GM10248 (cell line): ENCODE data around the gene RAP2A.

Experiments
- CTCF ChIA-PET: fragments of 300-600 bp; sonication (Branson Sonifier 250); formaldehyde crosslinking; extraction: SDS; loops from one replicate; lab custom pipeline; 2021; ENCODE audit warnings: antibody characterized with exemption; lab: Yijun Ruan, JAX
- POLR2A ChIA-PET: fragments of 350-650 bp; sonication (Branson Sonifier 250); formaldehyde crosslinking; extraction: SDS; loops from one replicate; lab custom pipeline; 2020; ENCODE audit warnings: antibody characterized with exemption; lab: Yijun Ruan, JAX
- DNase-seq: peaks from one replicate; pipeline ENCODE4 v3.0.0; 2012; ENCODE audit errors: extremely low spot score
- CTCF ChIP-seq: IDR thresholded peaks from 2 replicates; pipeline ENCODE4 v1.5.1; 2012; ENCODE audit warnings: mild to moderate bottlenecking, low read depth; ENCODE audit errors: extremely low read depth, missing control alignments, control extremely low read depth

Gene RAP2A

DNA sequence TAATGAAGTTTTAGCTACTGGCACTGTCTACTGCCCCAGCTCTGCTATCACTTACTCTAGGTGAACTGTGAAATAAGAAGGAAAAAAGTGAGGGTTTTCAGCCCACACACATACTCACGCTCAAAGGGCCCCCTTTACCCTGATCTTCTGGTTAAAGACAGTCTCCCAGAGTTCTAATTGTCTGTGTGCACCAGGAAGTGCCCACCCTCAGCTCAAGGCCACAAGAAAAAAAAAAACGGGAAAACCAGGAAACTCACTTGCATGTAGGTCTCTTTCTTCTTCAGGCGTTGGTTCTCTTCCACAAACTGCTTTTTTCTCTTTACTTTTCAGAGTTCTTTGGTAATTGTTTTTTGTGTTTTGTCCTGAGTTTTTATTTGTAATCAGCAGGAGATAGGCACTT, 22.1 kb downstream of the RAP2A start:
- no peak for TF ChIP-seq CTCF
- DNase-seq, result no peak
- CTCF ChIA-PET, result interaction anchor here (0.7 to 2.3 kb wide), 6 partner anchors 8 to 344 kb away, joined by 3 to 9 read pairs (median 4); no protein-coding TSS in a partner anchor
- POLR2A ChIA-PET, result interaction anchor here (0.6 kb wide), 1 partner anchor 1779 kb away, joined by 5 read pairs; the partner anchor contains the start of gene DNAJC3

DNA sequence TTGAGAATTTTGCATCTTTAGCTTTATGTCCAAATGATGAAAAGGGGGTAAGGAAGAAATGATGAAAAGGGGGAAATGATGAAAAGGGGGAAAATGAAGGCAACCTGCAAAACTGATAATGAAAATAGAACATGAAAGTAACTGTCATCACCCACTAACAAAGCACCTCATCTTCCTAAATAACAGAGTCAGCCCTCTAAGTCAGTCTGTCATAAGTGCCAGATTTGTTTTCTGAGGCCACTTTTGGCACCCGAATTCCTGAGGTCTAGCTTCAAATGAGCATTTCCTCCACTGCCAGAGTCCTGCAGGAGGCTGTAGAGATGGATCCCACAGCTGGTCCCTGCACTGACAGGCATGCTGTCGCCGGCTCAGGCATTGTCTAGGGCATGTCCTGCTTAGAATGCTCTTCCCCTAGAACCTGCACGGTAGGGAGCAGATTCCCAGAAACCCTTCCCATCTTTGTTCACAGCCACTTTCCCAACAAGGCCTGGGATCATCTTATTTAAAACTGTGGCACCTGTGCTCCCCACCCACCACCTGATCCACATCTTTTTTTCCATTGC, 25.3 kb downstream of the RAP2A start:
- no peak for TF ChIP-seq CTCF
- POLR2A ChIA-PET, result interaction anchor here (1.5 kb wide), 1 partner anchor 10 kb away, joined by 4 read pairs; no protein-coding TSS in a partner anchor
- CTCF ChIA-PET, result interaction anchor here (1.0 to 2.9 kb wide), 10 partner anchors 9 to 33 kb away, joined by 3 to 15 read pairs (median 5); no protein-coding TSS in a partner anchor
- no peak for DNase-seq

DNA sequence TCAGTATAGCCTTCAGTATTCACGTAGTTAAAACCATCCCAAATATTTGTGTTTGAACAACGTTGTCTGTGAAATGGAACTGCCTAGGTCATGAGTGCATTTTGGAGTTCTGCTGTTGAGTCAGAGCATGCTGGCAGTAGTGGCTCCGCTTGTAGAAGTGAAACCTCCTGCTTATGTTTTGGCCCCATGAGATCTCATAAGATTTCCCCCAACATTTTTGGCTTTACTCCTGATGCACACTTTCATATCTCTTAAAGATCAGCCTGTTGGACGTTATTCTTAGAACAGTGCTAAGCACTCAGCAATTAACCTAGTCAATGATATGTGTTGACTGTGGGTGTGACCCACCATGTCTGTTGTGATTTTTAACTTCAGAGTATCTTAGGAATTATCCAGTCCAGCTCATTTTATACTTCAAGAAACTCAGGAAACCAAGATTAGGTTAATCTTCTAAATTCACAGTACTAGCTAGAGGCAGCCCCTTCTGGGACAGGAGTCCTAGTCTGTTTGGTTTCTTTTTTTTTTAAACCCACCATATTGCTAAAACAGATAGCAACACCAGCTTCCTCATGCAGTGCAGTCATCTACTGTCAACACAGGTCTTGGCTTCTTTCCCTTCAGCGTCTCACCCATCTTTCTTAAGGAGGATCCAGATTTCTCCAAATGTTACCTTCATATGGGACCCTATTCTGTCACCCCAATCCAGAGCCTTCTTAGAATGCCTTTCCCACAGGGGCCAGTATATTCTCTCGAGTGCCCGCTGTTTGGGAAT, 26.2 kb downstream of the RAP2A start:
- DNase-seq, result peak; percentile 55
- CTCF ChIA-PET, result interaction anchor here (1.0 to 2.9 kb wide), 7 partner anchors 10 to 34 kb away, joined by 3 to 11 read pairs (median 5); no protein-coding TSS in a partner anchor
- POLR2A ChIA-PET, result interaction anchor here (1.5 kb wide), 1 partner anchor 10 kb away, joined by 4 read pairs; no protein-coding TSS in a partner anchor
- TF ChIP-seq CTCF, result no peak

- ChIA-PET POLR2A (no interaction called here), CTCF (interaction anchor here (1.6 to 2.9 kb wide), 2 partner anchors 11 to 18 kb away, joined by 7 to 11 read pairs; no protein-coding TSS in a partner anchor)
- no peak for DNase-seq
- no peak for TF ChIP-seq CTCF
Observed at GRCh38 chr13:97460853-97461252, 26.9 kb downstream of the RAP2A start.

GRCh38 chr13:97464561-97464960, 30.6 kb downstream of the RAP2A start:
- no peak for DNase-seq
- TF ChIP-seq CTCF, result no peak
- POLR2A ChIA-PET, result no interaction called here
- CTCF ChIA-PET, result interaction anchor here (1.0 to 1.2 kb wide), 2 partner anchors 18 to 25 kb away, joined by 3 read pairs; no protein-coding TSS in a partner anchor

- DNase-seq, result no peak
- ChIA-PET POLR2A (no interaction called here), CTCF (interaction anchor here (1.3 kb wide), 1 partner anchor 10 kb away, joined by 3 read pairs; no protein-coding TSS in a partner anchor)
- TF ChIP-seq CTCF, result no peak
Observed at GRCh38 chr13:97466722-97467121, 32.8 kb downstream of the RAP2A start.
